AG09309 (cell line): Measurements from ENCODE around the gene GRIFIN.

Experiments
- DNase-seq: peaks from one replicate; pipeline ENCODE4 v3.0.0-alpha.2; 2010; ENCODE audit warnings: low read depth
- H3K4me3 ChIP-seq: 2 replicates; pipeline ENCODE4 v1.5.1; 2011; ENCODE audit warnings: mild to moderate bottlenecking, low read depth, low read length, moderate library complexity; ENCODE audit not compliant: control insufficient read depth
- CTCF ChIP-seq: IDR thresholded peaks from 2 replicates; pipeline ENCODE4 v1.5.1; 2011; ENCODE audit warnings: mild to moderate bottlenecking, low read depth, low read length, inconsistent platforms; ENCODE audit not compliant: insufficient read depth, control insufficient read depth; ENCODE audit errors: missing control alignments

The GRIFIN gene, protein sequence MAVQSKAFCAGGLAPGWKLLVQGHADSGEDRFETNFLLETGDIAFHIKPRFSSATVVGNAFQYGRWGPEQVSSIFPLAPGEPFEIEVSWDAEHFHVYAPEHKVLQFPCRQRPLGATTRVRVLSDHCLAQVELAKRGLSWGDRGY

DNA sequence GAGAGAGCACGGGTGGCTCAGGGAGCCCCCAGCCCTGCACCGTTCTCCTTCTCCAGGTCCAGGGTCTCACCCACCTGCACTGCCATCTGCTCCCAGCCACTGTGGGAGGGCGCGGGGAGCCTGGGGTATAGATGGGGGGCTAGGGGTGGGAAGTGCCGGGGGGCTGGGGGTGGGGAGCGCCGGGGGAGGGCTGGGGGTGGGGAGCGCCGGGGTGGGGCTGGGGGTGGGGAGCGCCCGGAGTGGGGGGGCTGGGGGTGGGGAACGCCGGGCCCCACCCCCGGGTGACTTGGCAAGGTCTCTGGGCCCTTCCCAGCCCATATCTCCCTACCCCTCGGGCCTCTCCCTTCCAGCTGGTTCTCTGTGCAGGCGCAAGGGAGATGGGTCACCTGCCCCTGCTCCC, at the start of gene GRIFIN:
GRIFIN (minus strand) TSS at position 101 of the 400 bp plus-strand sequence; CDS start at position 86, 15 bp downstream.
- H3K4me3 ChIP-seq = no peak within 1 kb of the TSS
- no peak for TF ChIP-seq CTCF
- no peak for DNase-seq

DNA sequence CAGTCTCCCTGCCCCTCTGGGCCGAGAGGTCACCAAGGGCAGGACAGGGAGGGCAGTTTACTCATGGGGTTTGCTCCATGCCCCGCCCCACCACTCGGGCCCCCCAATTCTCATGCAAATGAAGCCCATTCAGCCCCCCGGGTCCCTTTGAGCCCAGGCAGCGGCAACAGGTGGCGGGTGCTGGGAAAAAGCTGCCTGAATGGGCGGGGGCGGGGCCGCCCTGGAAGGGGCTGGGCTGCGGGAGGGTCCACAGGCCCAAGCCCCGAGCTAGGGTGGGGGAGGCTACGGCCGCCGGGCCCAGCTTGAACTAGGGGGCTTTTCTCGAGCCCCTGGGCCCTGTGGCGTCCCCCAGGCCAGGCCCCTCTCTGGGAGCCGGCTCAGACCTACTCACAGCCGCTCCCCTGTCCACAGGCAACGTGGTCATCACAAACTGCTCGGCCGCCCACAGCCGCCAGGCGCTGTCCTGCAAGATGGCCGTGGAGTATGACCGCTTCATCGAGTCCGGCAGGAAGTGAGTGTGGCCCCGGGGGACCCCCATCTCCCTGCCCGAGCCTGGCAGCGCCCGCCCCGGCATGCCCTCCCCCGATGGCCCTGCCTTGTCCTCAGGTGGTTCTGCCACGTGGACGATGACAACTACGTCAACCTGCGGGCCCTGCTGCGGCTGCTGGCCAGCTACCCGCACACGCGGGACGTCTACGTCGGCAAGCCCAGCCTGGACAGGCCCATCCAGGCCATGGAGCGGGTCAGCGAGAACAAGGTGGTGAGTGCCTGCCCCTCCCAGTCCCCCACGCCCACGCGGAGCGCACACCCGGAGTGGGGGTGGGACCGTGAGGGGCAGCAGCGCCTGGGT, 48.8 kb upstream of the GRIFIN start:
- no peak for DNase-seq

DNA sequence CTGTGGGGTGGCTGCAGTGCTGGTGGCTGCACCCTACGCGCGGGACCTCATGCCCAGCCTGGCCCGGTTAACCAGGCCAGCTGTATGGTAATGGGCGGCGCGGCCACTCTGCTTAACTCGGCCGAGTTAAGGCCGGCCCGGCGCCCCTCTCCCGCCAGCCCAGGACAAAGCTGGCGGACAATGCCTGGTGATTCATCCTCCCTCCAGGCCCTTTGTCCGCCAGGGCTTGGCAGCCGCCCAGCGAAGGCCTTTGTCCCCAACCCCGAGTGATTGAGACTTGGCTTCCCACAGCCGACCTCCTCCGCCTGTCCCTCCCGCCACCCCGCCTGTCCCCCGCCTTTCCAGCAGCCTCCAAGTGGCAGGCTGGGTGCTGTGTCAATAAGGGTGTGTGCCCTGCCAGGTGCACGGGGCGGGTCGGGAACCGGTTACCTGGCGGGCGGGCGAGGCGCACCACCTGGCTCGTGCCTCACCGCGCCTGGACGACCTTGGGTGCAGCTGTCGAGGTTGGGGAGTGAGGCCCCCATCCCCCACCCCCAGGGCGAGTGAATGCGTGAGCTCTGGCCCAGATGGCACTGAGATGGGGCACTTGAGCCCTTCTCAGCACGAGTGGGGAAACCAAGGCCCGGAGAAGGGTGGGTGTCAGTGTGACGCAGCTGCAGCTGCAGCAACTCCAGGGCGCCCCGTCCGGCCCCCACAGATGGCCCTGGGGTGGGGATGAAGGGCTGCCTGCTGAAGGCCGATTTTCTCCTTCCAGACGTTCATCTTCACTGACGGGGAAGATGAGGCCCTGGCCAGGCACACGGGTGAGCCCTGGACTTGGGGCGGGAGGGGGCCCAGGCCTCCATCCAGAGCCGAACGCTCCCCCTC, 48.0 kb upstream of the GRIFIN start:
- DNase-seq = no peak
- no peak overlapping the region for H3K4me3 ChIP-seq
- no peak for TF ChIP-seq CTCF

More for the DNA sequence above, 48.8 kb upstream of the GRIFIN start:
- no peak for TF ChIP-seq CTCF
- no peak overlapping the region for H3K4me3 ChIP-seq

DNA sequence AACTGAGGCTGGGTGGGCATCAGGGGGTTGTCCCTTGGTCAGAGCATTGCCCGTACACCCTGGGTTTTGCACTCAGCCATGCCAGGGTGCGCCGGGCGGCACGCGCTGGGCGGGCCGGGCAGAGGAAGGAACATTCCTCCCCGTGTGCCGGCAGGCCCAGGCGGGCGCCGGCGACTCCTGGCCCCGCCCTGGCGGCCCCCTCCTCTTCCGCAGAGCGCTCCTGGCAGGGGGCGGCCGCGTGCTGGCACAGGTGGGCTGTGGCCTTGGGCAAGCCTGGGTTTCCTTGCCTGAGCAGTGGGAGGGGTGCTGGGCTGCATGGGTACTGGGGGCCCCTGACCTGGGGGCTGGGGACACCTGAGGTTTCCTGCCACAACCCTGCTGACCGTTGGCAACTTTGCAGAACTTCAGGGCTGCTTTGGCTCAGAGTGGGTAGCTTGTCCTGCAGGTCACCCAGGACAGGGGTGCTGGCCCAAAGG, 47.3 kb upstream of the GRIFIN start:
- H3K4me3 ChIP-seq = no peak overlapping the region
- TF ChIP-seq CTCF = no peak
- DNase-seq = no peak

GRCh38 chr7:2522780-2523433, 46.7 kb upstream of the GRIFIN start:
- DNase-seq = no peak
- no peak overlapping the region; the same call in 1 of the 2 replicates for H3K4me3 ChIP-seq
- no peak for TF ChIP-seq CTCF
